Measurements from ENCODE around the gene GCM1.

The GCM1 gene

GRCh38 chr6:53103993-53104675 is 44.5 kb downstream of the GCM1 start:
- no peak overlapping the region for H3K27ac ChIP-seq (ENCODE audit: extremely low read depth, low read depth, low read length)
- peaks cover 10 to 33% of the 10 kb centered on the region in 2 experiments for H3K36me3 ChIP-seq (ENCODE audit: control insufficient read depth in 2 of 2, insufficient read depth in 1 of 2, low read length in 2 of 2)
- TF ChIP-seq ZNF654 (tag by site-specific recombination; IDR thresholded peaks at IDR 0.05; ENCODE audit: low read depth) = peak; percentile 58
- TF ChIP-seq CTCF (tag by site-specific recombination; IDR thresholded peaks at IDR 0.05) = peak; percentile 55; the same call in 1 of the 2 replicates
- TF ChIP-seq HOXD13 (CRISPR knock-in tag; IDR thresholded peaks at IDR 0.05; ENCODE audit: borderline replicate concordance) = no peak
- H3K4me1 ChIP-seq (ENCODE audit: control insufficient read depth, insufficient read depth, low read length) = no peaks in the 10 kb centered on the region
- ChIA-PET CTCF (interaction anchor here (0.5 to 1.4 kb wide), 9 partner anchors 8 to 381 kb away, joined by 3 to 6 read pairs (median 3); no protein-coding TSS in a partner anchor), POLR2A (no interaction called here)
- no peaks in the 10 kb centered on the region for H3K9me3 ChIP-seq (ENCODE audit: control insufficient read depth, insufficient read depth, low read depth, low read length)
- no peak overlapping the region for H3K4me3 ChIP-seq (ENCODE audit: low read depth, low read length)

GRCh38 chr6:53101006-53101405 is 47.6 kb downstream of the GCM1 start:
- ChIA-PET CTCF (interaction anchor here (0.6 kb wide), 2 partner anchors 164 to 285 kb away, joined by 3 to 4 read pairs; no protein-coding TSS in a partner anchor), POLR2A (no interaction called here)
- H3K4me3 ChIP-seq (ENCODE audit: low read depth, low read length) = no peak overlapping the region
- TF ChIP-seq SCRT2 (tag by site-specific recombination; IDR thresholded peaks at IDR 0.05) (no peak), ZNF629 (tag by site-specific recombination; IDR thresholded peaks at IDR 0.05) (no peak), ZBTB44 (tag by site-specific recombination; IDR thresholded peaks at IDR 0.05) (no peak), MYNN (tag by site-specific recombination; IDR thresholded peaks at IDR 0.05; ENCODE audit: borderline replicate concordance) (no peak), ZNF777 (tag by site-specific recombination; IDR thresholded peaks at IDR 0.05; ENCODE audit: borderline replicate concordance) (no peak), ZNF24 (tag by site-specific recombination; IDR thresholded peaks at IDR 0.05) (no peak), ZBTB21 (tag by site-specific recombination; IDR thresholded peaks at IDR 0.05) (no peak), ZNF518A (tag by site-specific recombination; conservative IDR thresholded peaks at IDR 0.05; ENCODE audit: low read depth) (no peak), ZNF398 (tag by site-specific recombination; IDR thresholded peaks at IDR 0.05) (no peak), GLI2 (tag by site-specific recombination; IDR thresholded peaks at IDR 0.05; ENCODE audit: borderline replicate concordance, low read depth) (no peak), ZFP41 (tag by site-specific recombination; IDR thresholded peaks at IDR 0.05; ENCODE audit: borderline replicate concordance) (no peak), GLI4 (tag by site-specific recombination; IDR thresholded peaks at IDR 0.05) (no peak), ZNF510 (tag by site-specific recombination; IDR thresholded peaks at IDR 0.05; ENCODE audit: insufficient replicate concordance) (no peak), ZNF670 (tag by site-specific recombination; IDR thresholded peaks at IDR 0.05; ENCODE audit: low read depth) (no peak), BCL11A (tag by site-specific recombination; IDR thresholded peaks at IDR 0.05; ENCODE audit: low read depth) (no peak), ZNF600 (tag by site-specific recombination; IDR thresholded peaks at IDR 0.05) (no peak), ZSCAN5A (tag by site-specific recombination; IDR thresholded peaks at IDR 0.05) (no peak)
- H3K27ac ChIP-seq (ENCODE audit: extremely low read depth, low read depth, low read length) = no peak overlapping the region
- peaks cover 38 to 62% of the 10 kb centered on the region in 2 experiments for H3K36me3 ChIP-seq (ENCODE audit: control insufficient read depth in 2 of 2, insufficient read depth in 1 of 2, low read length in 2 of 2)
- no peaks in the 10 kb centered on the region for H3K4me1 ChIP-seq (ENCODE audit: control insufficient read depth, insufficient read depth, low read length)
- no peaks in the 10 kb centered on the region for H3K9me3 ChIP-seq (ENCODE audit: control insufficient read depth, insufficient read depth, low read depth, low read length)

Data from HEK293 (cell line).